Parathyroid adenoma (tissue), 2 donors: ENCODE results near the gene MAPRE2.

ENCODE experiments used
- H2AFZ ChIP-seq: fragments of 300-600 bp; sonication (generic); one replicate; pipeline ENCODE4 v1.7.0; 2017; ENCODE audit warnings: antibody characterized with exemption, mild to moderate bottlenecking
- H3K27ac ChIP-seq: fragments of 300-600 bp; sonication (generic); one replicate; pipeline ENCODE4 v1.7.0; 2017
- H3K27me3 ChIP-seq: fragments of 300-600 bp; sonication (generic); one replicate; pipeline ENCODE4 v1.7.0; 2017; ENCODE audit warnings: low read length; ENCODE audit not compliant: control insufficient read depth, insufficient read depth
- H3K36me3 ChIP-seq: fragments of 300-600 bp; sonication (generic); one replicate; pipeline ENCODE4 v1.7.0; 2017; ENCODE audit warnings: low read length; ENCODE audit not compliant: control insufficient read depth, insufficient read depth
- H3K4me1 ChIP-seq: fragments of 300-600 bp; sonication (generic); one replicate; pipeline ENCODE4 v1.7.0; 2017; ENCODE audit warnings: control low read depth
- H3K4me2 ChIP-seq: fragments of 300-600 bp; sonication (generic); one replicate; pipeline ENCODE4 v1.7.0; 2017; ENCODE audit warnings: low read length
- H3K4me3 ChIP-seq: fragments of 300-600 bp; sonication (generic); one replicate; pipeline ENCODE4 v1.7.0; 2017; ENCODE audit warnings: low read depth, low read length
- H3K79me2 ChIP-seq: fragments of 300-600 bp; sonication (generic); one replicate; pipeline ENCODE4 v1.7.0; 2017; ENCODE audit warnings: control low read depth
- H3K9ac ChIP-seq: fragments of 300-600 bp; sonication (generic); one replicate; pipeline ENCODE4 v1.7.0; 2017; ENCODE audit warnings: mild to moderate bottlenecking
- H3K9me3 ChIP-seq: fragments of 300-600 bp; sonication (generic); one replicate; pipeline ENCODE4 v1.7.0; 2017; ENCODE audit warnings: low read length; ENCODE audit not compliant: control insufficient read depth
- CTCF ChIP-seq: fragments of 300-600 bp; sonication (generic); IDR thresholded peaks from one replicate; pipeline ENCODE4 v1.7.0; 2017; ENCODE audit warnings: antibody characterized with exemption, mild to moderate bottlenecking
- donor health status: primary hyperparathyroidism.

Gene MAPRE2

DNA sequence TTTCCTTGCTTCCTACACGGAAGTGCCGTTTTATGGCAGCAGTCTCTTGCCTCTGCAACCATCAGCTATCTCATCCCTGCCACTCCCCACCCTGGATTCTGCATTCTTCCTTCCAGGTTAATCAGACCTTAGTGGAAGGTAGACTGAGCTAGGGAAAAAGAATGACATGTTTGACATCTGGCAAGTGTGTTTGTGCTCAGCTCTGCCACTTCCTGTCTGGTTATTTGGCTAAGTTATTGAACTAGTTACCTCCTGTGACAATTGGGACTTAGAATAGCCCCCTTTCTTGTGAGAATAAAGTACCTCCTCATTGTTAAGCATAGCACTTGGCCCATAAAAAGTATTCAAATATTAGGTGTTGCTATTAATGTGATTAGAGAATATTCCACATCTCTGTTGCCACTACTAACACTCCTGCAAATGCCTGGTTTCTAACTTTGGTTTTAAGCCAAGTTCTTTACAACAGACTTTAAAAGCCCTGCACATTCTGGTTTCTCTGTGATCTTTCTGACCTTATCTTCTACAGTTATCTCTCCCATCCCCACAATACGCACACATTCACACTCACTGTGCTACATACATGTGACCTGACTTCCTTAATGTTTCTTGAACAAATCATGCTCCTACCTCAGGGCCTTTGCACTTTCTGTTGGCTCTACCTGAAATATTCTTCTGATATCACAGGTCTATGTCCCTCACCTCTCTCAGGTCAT, 10.8 kb upstream of the MAPRE2 start:
- peak overlapping the region; percentile 25 for H3K4me2 ChIP-seq
- no peaks in the 10 kb centered on the region for H3K36me3 ChIP-seq
- H3K27ac ChIP-seq, result no peak overlapping the region
- no peaks in the 10 kb centered on the region for H3K4me1 ChIP-seq
- no peak for TF ChIP-seq CTCF
- H2AFZ ChIP-seq, result no peak overlapping the region
- H3K9me3 ChIP-seq, result no peaks in the 10 kb centered on the region
- no peaks in the 10 kb centered on the region for H3K79me2 ChIP-seq
- no peak overlapping the region for H3K9ac ChIP-seq
- peak overlapping the region; percentile 9 for H3K4me3 ChIP-seq
- H3K27me3 ChIP-seq, result no peaks in the 10 kb centered on the region

GRCh38 chr18:35032113-35032512, 9.1 kb upstream of the MAPRE2 start:
- no peaks in the 10 kb centered on the region for H3K36me3 ChIP-seq
- no peak for TF ChIP-seq CTCF
- H3K9me3 ChIP-seq, result no peaks in the 10 kb centered on the region
- no peak overlapping the region for H3K4me2 ChIP-seq
- H3K27me3 ChIP-seq, result no peaks in the 10 kb centered on the region
- no peaks in the 10 kb centered on the region for H3K79me2 ChIP-seq
- no peak overlapping the region for H3K27ac ChIP-seq
- H2AFZ ChIP-seq, result no peak overlapping the region
- H3K4me3 ChIP-seq, result no peak overlapping the region
- no peak overlapping the region for H3K9ac ChIP-seq
- no peaks in the 10 kb centered on the region for H3K4me1 ChIP-seq

GRCh38 chr18:35038029-35038428, 3.2 kb upstream of the MAPRE2 start:
- H3K9ac ChIP-seq, result no peak overlapping the region
- H3K27me3 ChIP-seq, result no peaks in the 10 kb centered on the region
- H2AFZ ChIP-seq, result no peak overlapping the region
- no peaks in the 10 kb centered on the region for H3K9me3 ChIP-seq
- H3K36me3 ChIP-seq, result no peaks in the 10 kb centered on the region
- no peak overlapping the region for H3K4me3 ChIP-seq
- H3K27ac ChIP-seq, result no peak overlapping the region
- no peaks in the 10 kb centered on the region for H3K79me2 ChIP-seq
- no peak overlapping the region for H3K4me2 ChIP-seq
- TF ChIP-seq CTCF, result no peak
- H3K4me1 ChIP-seq, result no peaks in the 10 kb centered on the region

GRCh38 chr18:35038881-35039491, 2.2 kb upstream of the MAPRE2 start:
- TF ChIP-seq CTCF, result no peak

DNA sequence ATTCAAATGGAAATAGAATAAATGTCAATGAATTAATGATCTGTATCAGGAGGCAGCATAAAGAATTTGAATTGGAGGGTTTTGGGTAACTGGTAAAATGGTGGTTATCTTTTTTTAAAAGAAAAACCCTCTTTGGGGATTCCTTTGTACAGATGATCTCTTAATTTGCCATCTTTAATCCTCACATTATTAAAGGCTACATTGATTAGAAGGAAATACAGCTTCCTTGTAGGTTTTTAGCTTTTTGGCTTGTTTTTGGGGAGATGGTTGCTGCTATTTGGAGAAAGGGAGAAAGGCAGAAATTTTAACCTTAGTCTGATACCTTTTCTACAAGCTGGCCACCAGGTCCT, 600 bp upstream of the MAPRE2 start:
- no peak for TF ChIP-seq CTCF
- Histone ChIP-seq H3K9me3 (no peaks in the 10 kb centered on the region), H3K4me3 (peak overlapping the region; percentile 89), H3K9ac (no peak overlapping the region), H3K4me1 (no peaks in the 10 kb centered on the region), H3K36me3 (no peaks in the 10 kb centered on the region), H3K79me2 (peaks cover 2% of the 10 kb centered on the region), H3K27me3 (no peaks in the 10 kb centered on the region), H3K27ac (peak overlapping the region; percentile 58), H3K4me2 (peak overlapping the region; percentile 89), H2AFZ (peak overlapping the region; percentile 79)

More at GRCh38 chr18:35038881-35039491, 2.2 kb upstream of the MAPRE2 start:
- Histone ChIP-seq H3K9me3 (no peaks in the 10 kb centered on the region), H3K9ac (no peak overlapping the region), H3K4me1 (no peaks in the 10 kb centered on the region), H3K79me2 (no peaks in the 10 kb centered on the region), H3K4me2 (no peak overlapping the region), H3K27ac (no peak overlapping the region), H2AFZ (peak overlapping the region; percentile 23), H3K36me3 (no peaks in the 10 kb centered on the region), H3K27me3 (no peaks in the 10 kb centered on the region), H3K4me3 (no peak overlapping the region)
